HepG2 (cell line): ENCODE results near the gene MXI1. TPM values are rescaled to one million over a fixed set of nuclear protein-coding genes. Genes with fewer than 3 reads are reported as not detected.

Experiments used
- FOXM1 ChIP-seq: sonication (generic); formaldehyde crosslinking; IDR thresholded peaks from 2 replicates; pipeline ENCODE4 v1.5.0; 2020; ENCODE audit warnings: missing genetic modification reagents
- KLF9 ChIP-seq: IDR thresholded peaks from 2 replicates; pipeline ENCODE4 v1.6.1; 2016; ENCODE audit warnings: low read depth
- NONO ChIP-seq, 2 experiments: fragments of 450-650 bp in 1 of 2; sonication (generic) in 1 of 2; formaldehyde crosslinking in 1 of 2; IDR thresholded peaks in 1 of 2; conservative IDR thresholded peaks in 1 of 2; 2 replicates each; pipeline versions ENCODE4 v1.6.1 to v1.8.0; 2017 to 2022; ENCODE audit warnings: mild to moderate bottlenecking in 1 of 2, missing genetic modification reagents in 1 of 2, moderate library complexity in 1 of 2
- POLR2A ChIP-seq, 2 experiments: IDR thresholded peaks; 2 replicates each; pipeline ENCODE4 v1.6.1; 2011; ENCODE audit warnings: low read depth in 2 of 2, low read length in 2 of 2, mild to moderate bottlenecking in 1 of 2, moderate library complexity in 1 of 2; ENCODE audit not compliant: insufficient read depth in 1 of 2
- SUZ12 ChIP-seq: fragments of 150-350 bp; IDR thresholded peaks from 2 replicates; pipeline ENCODE4 v1.6.1; 2014; ENCODE audit warnings: low read depth, low read length
- TGIF2 ChIP-seq: IDR thresholded peaks from 2 replicates; pipeline ENCODE4 v1.6.1; 2016; ENCODE audit warnings: control low read depth, missing compliant biosample characterization
- ZBTB7A ChIP-seq: sonication (generic); formaldehyde crosslinking; IDR thresholded peaks from 2 replicates; pipeline ENCODE4 v1.8.0; 2022; ENCODE audit warnings: mild to moderate bottlenecking, missing genetic modification reagents
- ZFP37 ChIP-seq: sonication (generic); formaldehyde crosslinking; IDR thresholded peaks from 2 replicates; pipeline ENCODE4 v1.4.0; 2020; ENCODE audit warnings: missing genetic modification reagents, borderline replicate concordance
- ZFP82 ChIP-seq: sonication (generic); formaldehyde crosslinking; IDR thresholded peaks from 2 replicates; pipeline ENCODE4 v1.5.1; 2020; ENCODE audit warnings: mild to moderate bottlenecking, missing genetic modification reagents, borderline replicate concordance
- ZNF143 ChIP-seq: sonication (generic); formaldehyde crosslinking; IDR thresholded peaks from 2 replicates; pipeline ENCODE4 v1.4.0; 2020; ENCODE audit warnings: missing genetic modification reagents
- ZNF354B ChIP-seq: sonication (generic); formaldehyde crosslinking; IDR thresholded peaks from 2 replicates; pipeline ENCODE4 v1.8.0; 2022; ENCODE audit warnings: mild to moderate bottlenecking, missing genetic modification reagents
- ZNF430 ChIP-seq: sonication (generic); formaldehyde crosslinking; IDR thresholded peaks from 2 replicates; pipeline ENCODE4 v1.9.0; 2021; ENCODE audit warnings: mild to moderate bottlenecking, missing genetic modification reagents
- ZNF510 ChIP-seq: sonication (generic); formaldehyde crosslinking; IDR thresholded peaks from 2 replicates; pipeline ENCODE4 v1.4.0; 2020; ENCODE audit warnings: low read depth, mild to moderate bottlenecking, missing genetic modification reagents
- ZNF7 ChIP-seq: IDR thresholded peaks from 2 replicates; pipeline ENCODE4 v1.6.1; 2016; ENCODE audit warnings: missing biosample characterization, missing genetic modification reagents
- ZNF772 ChIP-seq: sonication (generic); formaldehyde crosslinking; IDR thresholded peaks from 2 replicates; pipeline ENCODE4 v1.5.0; 2020; ENCODE audit warnings: mild to moderate bottlenecking, missing genetic modification reagents
- ZNF780A ChIP-seq: sonication (generic); formaldehyde crosslinking; IDR thresholded peaks from 2 replicates; pipeline ENCODE4 v1.8.0; 2022; ENCODE audit warnings: mild to moderate bottlenecking, missing genetic modification reagents, moderate library complexity
- ZNF816 ChIP-seq: sonication (generic); formaldehyde crosslinking; IDR thresholded peaks from 2 replicates; pipeline ENCODE4 v1.8.0; 2022; ENCODE audit warnings: missing genetic modification reagents, mild to moderate bottlenecking, borderline replicate concordance
- polyA plus RNA-seq, 8 experiments: library from polyadenylated mRNA; depleted of rRNA in 3 of 8; stranded (reverse) in 7 of 8; unstranded in 1 of 8; fragments of >200 nt; fragmentation: Illumina TruSeq in 4 of 8; extraction: Trizol in 4 of 8; gene quantifications; 2 replicates each; pipeline versions ENCODE4 v1.2.1 to v1.2.3, GENCODE V29; 2011 to 2016; ENCODE audit warnings: low read depth in 4 of 8, missing spikeins in 1 of 8, mixed read lengths in 1 of 8; ENCODE audit not compliant: insufficient read depth in 1 of 8
- total RNA-seq, 5 experiments: library from RNA; depleted of rRNA; stranded (reverse); fragments of >200 nt; fragmentation: Illumina TruSeq; extraction: Trizol; gene quantifications; 2 replicates each; pipeline ENCODE4 v1.2.3, GENCODE V29; 2016; ENCODE audit warnings: low read depth in 1 of 5
- TF ChIP-seq, protein P1 (sequence below): sonication (generic); formaldehyde crosslinking; IDR thresholded peaks from 2 replicates; pipeline ENCODE4 v1.9.0; 2021; ENCODE audit warnings: missing genetic modification reagents, borderline replicate concordance
- TF ChIP-seq, protein P2 (sequence below): sonication (generic); formaldehyde crosslinking; IDR thresholded peaks from 2 replicates; pipeline ENCODE4 v1.4.0; 2020; ENCODE audit warnings: missing genetic modification reagents
- TF ChIP-seq, protein P3 (sequence below): sonication (generic); formaldehyde crosslinking; IDR thresholded peaks from 2 replicates; pipeline ENCODE4 v1.5.0; 2020; ENCODE audit warnings: mild to moderate bottlenecking, missing genetic modification reagents

The MXI1 gene
- total and polyA plus RNA-seq, 2 of the 13 experiments (the other 11 are each of a cell fraction or from before 2014, with no cell fraction given): 6.6 to 22.0 TPM

DNA sequence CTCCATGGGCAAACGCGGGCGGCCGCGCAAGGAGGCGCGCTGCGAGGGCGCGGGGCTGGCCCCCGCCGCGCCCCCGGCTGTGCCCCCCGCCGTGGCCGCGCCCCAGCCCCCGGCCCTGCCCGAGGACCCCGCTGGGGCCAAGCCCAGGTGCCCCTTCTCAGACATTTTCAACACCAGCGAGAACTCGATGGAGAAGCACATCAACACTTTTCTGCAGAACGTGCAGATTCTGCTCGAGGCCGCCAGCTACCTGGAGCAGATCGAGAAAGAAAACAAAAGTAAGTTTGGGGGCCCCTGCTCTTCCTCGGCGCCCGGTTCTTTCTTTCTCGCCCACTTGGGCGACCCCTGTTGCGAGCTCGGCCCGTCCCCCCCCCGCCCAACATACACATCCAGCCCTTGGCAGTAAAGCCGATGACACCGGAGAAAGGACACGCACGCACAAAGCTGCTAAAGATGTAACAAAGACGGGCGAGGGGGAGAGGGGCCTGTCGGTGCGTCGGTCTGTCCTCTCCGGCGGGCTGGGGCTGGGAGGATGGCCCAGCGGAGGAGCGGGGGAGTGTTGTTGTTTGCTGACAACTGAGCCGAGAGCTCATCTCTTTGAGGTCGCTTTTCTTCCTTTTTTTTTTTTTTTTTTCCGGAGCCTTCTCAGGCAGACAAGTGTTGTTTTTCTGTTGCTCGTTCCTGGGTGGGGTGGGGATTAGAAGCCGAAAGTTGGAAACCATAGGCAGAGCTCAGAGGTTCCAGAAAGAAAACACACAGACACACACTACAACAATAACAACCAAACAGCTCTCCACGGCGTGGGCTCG lies 604 bp downstream of the MXI1 start (continued):
- TF ChIP-seq, protein P1, sequence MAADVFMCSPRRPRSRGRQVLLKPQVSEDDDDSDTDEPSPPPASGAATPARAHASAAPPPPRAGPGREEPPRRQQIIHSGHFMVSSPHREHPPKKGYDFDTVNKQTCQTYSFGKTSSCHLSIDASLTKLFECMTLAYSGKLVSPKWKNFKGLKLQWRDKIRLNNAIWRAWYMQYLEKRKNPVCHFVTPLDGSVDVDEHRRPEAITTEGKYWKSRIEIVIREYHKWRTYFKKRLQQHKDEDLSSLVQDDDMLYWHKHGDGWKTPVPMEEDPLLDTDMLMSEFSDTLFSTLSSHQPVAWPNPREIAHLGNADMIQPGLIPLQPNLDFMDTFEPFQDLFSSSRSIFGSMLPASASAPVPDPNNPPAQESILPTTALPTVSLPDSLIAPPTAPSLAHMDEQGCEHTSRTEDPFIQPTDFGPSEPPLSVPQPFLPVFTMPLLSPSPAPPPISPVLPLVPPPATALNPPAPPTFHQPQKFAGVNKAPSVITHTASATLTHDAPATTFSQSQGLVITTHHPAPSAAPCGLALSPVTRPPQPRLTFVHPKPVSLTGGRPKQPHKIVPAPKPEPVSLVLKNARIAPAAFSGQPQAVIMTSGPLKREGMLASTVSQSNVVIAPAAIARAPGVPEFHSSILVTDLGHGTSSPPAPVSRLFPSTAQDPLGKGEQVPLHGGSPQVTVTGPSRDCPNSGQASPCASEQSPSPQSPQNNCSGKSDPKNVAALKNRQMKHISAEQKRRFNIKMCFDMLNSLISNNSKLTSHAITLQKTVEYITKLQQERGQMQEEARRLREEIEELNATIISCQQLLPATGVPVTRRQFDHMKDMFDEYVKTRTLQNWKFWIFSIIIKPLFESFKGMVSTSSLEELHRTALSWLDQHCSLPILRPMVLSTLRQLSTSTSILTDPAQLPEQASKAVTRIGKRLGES (CRISPR knock-in tag): no peak
- TF ChIP-seq FOXM1 (CRISPR knock-in tag) (no peak), ZNF143 (CRISPR knock-in tag) (no peak), TGIF2 (CRISPR knock-in tag) (peak; percentile 55; the same call in 1 of the 2 replicates), ZNF816 (0 out of 2 replicates have a peak, but pooled peaks have one; percentile 41), ZNF354B (CRISPR knock-in tag) (no peak), ZNF430 (CRISPR knock-in tag) (peak; percentile 50; the same call in 1 of the 2 replicates), SUZ12 (no peak), ZNF510 (CRISPR knock-in tag) (no peak), POLR2A (IDR thresholded peaks at IDR 0.05; ENCODE audit: insufficient read depth in 1 of 2, low read depth in 2 of 2, low read length in 2 of 2) (no peak), ZBTB7A (no peak), ZNF780A (CRISPR knock-in tag) (no peak), KLF9 (0 out of 2 replicates have a peak, but pooled peaks have one; percentile 13), NONO (IDR thresholded peaks at IDR 0.05) (no peak), NONO (CRISPR knock-in tag; conservative IDR thresholded peaks at IDR 0.05) (no peak), ZNF772 (CRISPR knock-in tag) (no peak), ZFP37 (no peak), ZFP82 (0 out of 2 replicates have a peak, but pooled peaks have one; percentile 50), ZNF7 (CRISPR knock-in tag) (no peak)
- TF ChIP-seq, protein P2, sequence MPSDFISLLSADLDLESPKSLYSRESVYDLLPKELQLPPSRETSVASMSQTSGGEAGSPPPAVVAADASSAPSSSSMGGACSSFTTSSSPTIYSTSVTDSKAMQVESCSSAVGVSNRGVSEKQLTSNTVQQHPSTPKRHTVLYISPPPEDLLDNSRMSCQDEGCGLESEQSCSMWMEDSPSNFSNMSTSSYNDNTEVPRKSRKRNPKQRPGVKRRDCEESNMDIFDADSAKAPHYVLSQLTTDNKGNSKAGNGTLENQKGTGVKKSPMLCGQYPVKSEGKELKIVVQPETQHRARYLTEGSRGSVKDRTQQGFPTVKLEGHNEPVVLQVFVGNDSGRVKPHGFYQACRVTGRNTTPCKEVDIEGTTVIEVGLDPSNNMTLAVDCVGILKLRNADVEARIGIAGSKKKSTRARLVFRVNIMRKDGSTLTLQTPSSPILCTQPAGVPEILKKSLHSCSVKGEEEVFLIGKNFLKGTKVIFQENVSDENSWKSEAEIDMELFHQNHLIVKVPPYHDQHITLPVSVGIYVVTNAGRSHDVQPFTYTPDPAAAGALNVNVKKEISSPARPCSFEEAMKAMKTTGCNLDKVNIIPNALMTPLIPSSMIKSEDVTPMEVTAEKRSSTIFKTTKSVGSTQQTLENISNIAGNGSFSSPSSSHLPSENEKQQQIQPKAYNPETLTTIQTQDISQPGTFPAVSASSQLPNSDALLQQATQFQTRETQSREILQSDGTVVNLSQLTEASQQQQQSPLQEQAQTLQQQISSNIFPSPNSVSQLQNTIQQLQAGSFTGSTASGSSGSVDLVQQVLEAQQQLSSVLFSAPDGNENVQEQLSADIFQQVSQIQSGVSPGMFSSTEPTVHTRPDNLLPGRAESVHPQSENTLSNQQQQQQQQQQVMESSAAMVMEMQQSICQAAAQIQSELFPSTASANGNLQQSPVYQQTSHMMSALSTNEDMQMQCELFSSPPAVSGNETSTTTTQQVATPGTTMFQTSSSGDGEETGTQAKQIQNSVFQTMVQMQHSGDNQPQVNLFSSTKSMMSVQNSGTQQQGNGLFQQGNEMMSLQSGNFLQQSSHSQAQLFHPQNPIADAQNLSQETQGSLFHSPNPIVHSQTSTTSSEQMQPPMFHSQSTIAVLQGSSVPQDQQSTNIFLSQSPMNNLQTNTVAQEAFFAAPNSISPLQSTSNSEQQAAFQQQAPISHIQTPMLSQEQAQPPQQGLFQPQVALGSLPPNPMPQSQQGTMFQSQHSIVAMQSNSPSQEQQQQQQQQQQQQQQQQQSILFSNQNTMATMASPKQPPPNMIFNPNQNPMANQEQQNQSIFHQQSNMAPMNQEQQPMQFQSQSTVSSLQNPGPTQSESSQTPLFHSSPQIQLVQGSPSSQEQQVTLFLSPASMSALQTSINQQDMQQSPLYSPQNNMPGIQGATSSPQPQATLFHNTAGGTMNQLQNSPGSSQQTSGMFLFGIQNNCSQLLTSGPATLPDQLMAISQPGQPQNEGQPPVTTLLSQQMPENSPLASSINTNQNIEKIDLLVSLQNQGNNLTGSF (CRISPR knock-in tag): no peak
- TF ChIP-seq, protein P3, sequence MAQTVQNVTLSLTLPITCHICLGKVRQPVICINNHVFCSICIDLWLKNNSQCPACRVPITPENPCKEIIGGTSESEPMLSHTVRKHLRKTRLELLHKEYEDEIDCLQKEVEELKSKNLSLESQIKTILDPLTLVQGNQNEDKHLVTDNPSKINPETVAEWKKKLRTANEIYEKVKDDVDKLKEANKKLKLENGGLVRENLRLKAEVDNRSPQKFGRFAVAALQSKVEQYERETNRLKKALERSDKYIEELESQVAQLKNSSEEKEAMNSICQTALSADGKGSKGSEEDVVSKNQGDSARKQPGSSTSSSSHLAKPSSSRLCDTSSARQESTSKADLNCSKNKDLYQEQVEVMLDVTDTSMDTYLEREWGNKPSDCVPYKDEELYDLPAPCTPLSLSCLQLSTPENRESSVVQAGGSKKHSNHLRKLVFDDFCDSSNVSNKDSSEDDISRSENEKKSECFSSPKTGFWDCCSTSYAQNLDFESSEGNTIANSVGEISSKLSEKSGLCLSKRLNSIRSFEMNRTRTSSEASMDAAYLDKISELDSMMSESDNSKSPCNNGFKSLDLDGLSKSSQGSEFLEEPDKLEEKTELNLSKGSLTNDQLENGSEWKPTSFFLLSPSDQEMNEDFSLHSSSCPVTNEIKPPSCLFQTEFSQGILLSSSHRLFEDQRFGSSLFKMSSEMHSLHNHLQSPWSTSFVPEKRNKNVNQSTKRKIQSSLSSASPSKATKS (CRISPR knock-in tag): no peak
